MCF 10A (cell line): ENCODE data around the gene SCNM1. TPM values are rescaled to one million over a fixed set of nuclear protein-coding genes. Genes with fewer than 3 reads are reported as not detected.

Experiments
- BruUV-seq: library from RNA; stranded (reverse); fragments of 400-500 nt; replicated peaks from 2 replicates; lab custom pipeline; 2021; lab: Mats Ljungman, UMichigan
- CTCF ChIA-PET: fragments of 300-600 bp; sonication (Branson Sonifier 250); formaldehyde crosslinking; extraction: SDS; loops from one replicate; lab custom pipeline; 2021; ENCODE audit warnings: antibody characterized with exemption, inconsistent platforms; lab: Yijun Ruan, JAX
- POLR2A ChIA-PET: fragments of 300-600, 350-650 bp; sonication (Branson Sonifier 250); formaldehyde crosslinking; extraction: SDS; loops from one replicate; lab custom pipeline; 2020; ENCODE audit warnings: antibody characterized with exemption, inconsistent platforms; lab: Yijun Ruan, JAX
- DNase-seq: peaks from one replicate; pipeline ENCODE4 v3.0.0-alpha.2; 2018; ENCODE audit not compliant: unreplicated experiment
- H3K27ac Mint-ChIP-seq: one replicate; pipeline ENCODE4 v1.8.0; 2022; ENCODE audit warnings: mild to moderate bottlenecking, low read depth, mixed read lengths; ENCODE audit not compliant: unreplicated experiment
- H3K27me3 Mint-ChIP-seq: one replicate; pipeline ENCODE4 v1.8.0; 2022; ENCODE audit warnings: mixed read lengths; ENCODE audit not compliant: insufficient read depth, unreplicated experiment
- H3K36me3 Mint-ChIP-seq: one replicate; pipeline ENCODE4 v1.8.0; 2022; ENCODE audit warnings: mild to moderate bottlenecking, moderate library complexity, mixed read lengths; ENCODE audit not compliant: insufficient read depth, unreplicated experiment
- H3K4me1 Mint-ChIP-seq: one replicate; pipeline ENCODE4 v1.8.0; 2022; ENCODE audit warnings: mixed read lengths; ENCODE audit not compliant: insufficient read depth, unreplicated experiment
- H3K4me3 Mint-ChIP-seq: one replicate; pipeline ENCODE4 v1.8.0; 2022; ENCODE audit warnings: mild to moderate bottlenecking, moderate library complexity, mixed read lengths; ENCODE audit not compliant: unreplicated experiment
- H3K9me3 Mint-ChIP-seq: one replicate; pipeline ENCODE4 v1.8.0; 2022; ENCODE audit warnings: mixed read lengths; ENCODE audit not compliant: unreplicated experiment
- CTCF ChIP-seq: fragments of 200-600 bp; IDR thresholded peaks from one replicate; pipeline ENCODE4 v1.8.0; 2022; ENCODE audit warnings: antibody characterized with exemption, mild to moderate bottlenecking; ENCODE audit not compliant: unreplicated experiment
- intact Hi-C: fragments of 100-400 bp; cut with micrococcal nuclease; formaldehyde crosslinking; loops from 2 replicates; pipeline ENCODE4 v1.14.1; 2022
- total RNA-seq: library from RNA; stranded (reverse); gene quantifications from 2 replicates; pipeline ENCODE4 v1.2.3, GENCODE V29; 2022

SCNM1 gene
- total RNA-seq, 1 experiment from 2014 or later, result 88.5 TPM

- intact Hi-C loops, result no loop called here
- CTCF ChIA-PET, result interaction anchor here (2.0 kb wide), 1 partner anchor 33 kb away, joined by 11 read pairs; no protein-coding TSS in a partner anchor
- DNase-seq, result no peak
- no peak for TF ChIP-seq CTCF
- Mint-ChIP-seq H3K36me3 (peaks cover 1% of the 10 kb centered on the region), H3K27ac (no peak overlapping the region), H3K4me1 (no peaks in the 10 kb centered on the region), H3K4me3 (no peak overlapping the region), H3K27me3 (no peaks in the 10 kb centered on the region), H3K9me3 (no peaks in the 10 kb centered on the region)
- POLR2A ChIA-PET, result no interaction called here
- BruUV-seq, result no TSS peak
Observed at GRCh38 chr1:151133018-151133806, 32.7 kb upstream of the SCNM1 start.

GRCh38 chr1:151134396-151134795, 31.5 kb upstream of the SCNM1 start:
- intact Hi-C loops, result no loop called here
- no TSS peak for BruUV-seq
- peaks cover 6% of the 10 kb centered on the region for H3K36me3 Mint-ChIP-seq
- no peaks in the 10 kb centered on the region for H3K4me1 Mint-ChIP-seq
- no peak overlapping the region for H3K4me3 Mint-ChIP-seq
- H3K9me3 Mint-ChIP-seq, result no peaks in the 10 kb centered on the region
- no peaks in the 10 kb centered on the region for H3K27me3 Mint-ChIP-seq
- DNase-seq, result peak; percentile 5
- no peak for TF ChIP-seq CTCF
- POLR2A ChIA-PET, result interaction anchor here (1.4 kb wide), 1 partner anchor 10 kb away, joined by 5 read pairs; no protein-coding TSS in a partner anchor
- no peak overlapping the region for H3K27ac Mint-ChIP-seq
- CTCF ChIA-PET, result interaction anchor here (0.6 to 2.0 kb wide), 6 partner anchors 11 to 564 kb away, joined by 3 to 11 read pairs (median 4); no protein-coding TSS in a partner anchor

GRCh38 chr1:151134991-151135390, 31.0 kb upstream of the SCNM1 start:
- intact Hi-C loops, result no loop called here
- H3K27ac Mint-ChIP-seq, result no peak overlapping the region
- ChIA-PET POLR2A (interaction anchor here (0.6 to 1.4 kb wide), 2 partner anchors 10 to 29 kb away, joined by 3 to 5 read pairs; no protein-coding TSS in a partner anchor), CTCF (interaction anchor here (0.5 to 2.0 kb wide), 7 partner anchors 18 to 194 kb away, joined by 3 to 11 read pairs (median 5); no protein-coding TSS in a partner anchor)
- H3K4me3 Mint-ChIP-seq, result no peak overlapping the region
- H3K36me3 Mint-ChIP-seq, result peaks cover 6% of the 10 kb centered on the region
- no peaks in the 10 kb centered on the region for H3K27me3 Mint-ChIP-seq
- no peak for DNase-seq
- BruUV-seq, result no TSS peak
- no peaks in the 10 kb centered on the region for H3K4me1 Mint-ChIP-seq
- H3K9me3 Mint-ChIP-seq, result no peaks in the 10 kb centered on the region
- TF ChIP-seq CTCF, result no peak
